H9 (cell line): Measurements from ENCODE around the gene TSPAN2. TPM values are rescaled to one million over a fixed set of nuclear protein-coding genes. Genes with fewer than 3 reads are reported as not detected.

Source experiments
- DNase-seq: peaks from one replicate; pipeline ENCODE4 v3.0.0-alpha.2; 2017
- H2AFZ ChIP-seq: one replicate; pipeline ENCODE4 v1.6.1; 2013; ENCODE audit warnings: mild to moderate bottlenecking, low read length, control low read depth, moderate library complexity
- H2AK5ac ChIP-seq: 2 replicates; pipeline ENCODE4 v1.6.1; 2013; ENCODE audit warnings: low read length, control low read depth, mixed read lengths; ENCODE audit not compliant: insufficient read length
- H2BK120ac ChIP-seq: one replicate; pipeline ENCODE4 v1.6.1; 2013; ENCODE audit warnings: low read depth, mild to moderate bottlenecking, low read length, control low read depth, inconsistent platforms; ENCODE audit not compliant: poor library complexity, severe bottlenecking
- H2BK12ac ChIP-seq: 2 replicates; pipeline ENCODE4 v1.6.1; 2013; ENCODE audit warnings: low read length, control low read depth, mixed read lengths, low read depth; ENCODE audit not compliant: insufficient read length
- H2BK15ac ChIP-seq: 2 replicates; pipeline ENCODE4 v1.6.1; 2013; ENCODE audit warnings: low read depth, low read length, control low read depth
- H2BK20ac ChIP-seq: one replicate; pipeline ENCODE4 v1.6.1; 2013; ENCODE audit warnings: low read depth, mild to moderate bottlenecking, low read length, control low read depth, inconsistent platforms; ENCODE audit not compliant: poor library complexity, severe bottlenecking
- H2BK5ac ChIP-seq: 2 replicates; pipeline ENCODE4 v1.6.1; 2013; ENCODE audit warnings: low read length, control low read depth, mixed read lengths; ENCODE audit not compliant: insufficient read length
- H3K14ac ChIP-seq: 2 replicates; pipeline ENCODE4 v1.6.1; 2013; ENCODE audit warnings: low read length, control low read depth; ENCODE audit not compliant: insufficient read depth
- H3K18ac ChIP-seq: 2 replicates; pipeline ENCODE4 v1.6.1; 2013; ENCODE audit warnings: low read depth, mild to moderate bottlenecking, mixed read lengths, low read length, control low read depth; ENCODE audit not compliant: insufficient read length
- H3K23ac ChIP-seq: 2 replicates; pipeline ENCODE4 v1.6.1; 2013; ENCODE audit warnings: low read length, control low read depth, mixed read lengths, low read depth; ENCODE audit not compliant: insufficient read length
- H3K23me2 ChIP-seq: 2 replicates; pipeline ENCODE4 v1.6.1; 2013; ENCODE audit warnings: low read depth, mild to moderate bottlenecking, mixed read lengths, low read length, control low read depth; ENCODE audit not compliant: insufficient read length, poor library complexity, severe bottlenecking
- H3K27ac ChIP-seq: 2 replicates; pipeline ENCODE4 v1.5.1; 2013; ENCODE audit warnings: low read length, control low read depth, mixed read lengths, low read depth; ENCODE audit not compliant: insufficient read length
- H3K27me3 ChIP-seq: 2 replicates; pipeline ENCODE4 v1.6.1; 2013; ENCODE audit warnings: low read length, control low read depth, inconsistent platforms; ENCODE audit not compliant: insufficient read depth
- H3K4ac ChIP-seq: 2 replicates; pipeline ENCODE4 v1.6.1; 2013; ENCODE audit warnings: low read depth, mild to moderate bottlenecking, control low read depth, inconsistent platforms, low read length, moderate library complexity
- H3K4me1 ChIP-seq: 2 replicates; pipeline ENCODE4 v1.6.1; 2013; ENCODE audit warnings: low read length, control low read depth, inconsistent platforms; ENCODE audit not compliant: insufficient read depth
- H3K4me2 ChIP-seq: 2 replicates; pipeline ENCODE4 v1.6.1; 2013; ENCODE audit warnings: low read length, control low read depth, mixed read lengths; ENCODE audit not compliant: insufficient read length, insufficient read depth
- H3K56ac ChIP-seq: 2 replicates; pipeline ENCODE4 v1.6.1; 2013; ENCODE audit warnings: low read depth, mild to moderate bottlenecking, mixed read lengths, low read length, control low read depth; ENCODE audit not compliant: insufficient read length
- H3K79me1 ChIP-seq: 2 replicates; pipeline ENCODE4 v1.6.1; 2013; ENCODE audit warnings: low read depth, mild to moderate bottlenecking, moderate library complexity, low read length, control low read depth, inconsistent platforms; ENCODE audit not compliant: insufficient read depth, poor library complexity, severe bottlenecking
- H3K79me2 ChIP-seq: 2 replicates; pipeline ENCODE4 v1.6.1; 2013; ENCODE audit warnings: low read length, control low read depth, inconsistent platforms; ENCODE audit not compliant: insufficient read depth
- H3K9ac ChIP-seq: 2 replicates; pipeline ENCODE4 v1.6.1; 2013; ENCODE audit warnings: low read length, control low read depth, mixed read lengths; ENCODE audit not compliant: insufficient read length; ENCODE audit errors: extremely low read depth
- H3K9me3 ChIP-seq: one replicate; pipeline ENCODE4 v1.6.1; 2013; ENCODE audit warnings: low read depth, low read length, inconsistent platforms; ENCODE audit not compliant: control insufficient read depth
- H3T11ph ChIP-seq: one replicate; pipeline ENCODE4 v1.6.1; 2013; ENCODE audit warnings: mild to moderate bottlenecking, low read length, control low read depth, inconsistent platforms
- H4K20me1 ChIP-seq: one replicate; pipeline ENCODE4 v1.6.1; 2013; ENCODE audit not compliant: control insufficient read depth, insufficient read length, insufficient read depth
- H4K5ac ChIP-seq: 2 replicates; pipeline ENCODE4 v1.6.1; 2013; ENCODE audit warnings: low read depth, mild to moderate bottlenecking, mixed read lengths, low read length, control low read depth; ENCODE audit not compliant: insufficient read length
- H4K8ac ChIP-seq: replicated peaks from 2 replicates; pipeline ENCODE4 v1.6.1; 2013; ENCODE audit warnings: low read length, control low read depth, mixed read lengths, low read depth; ENCODE audit not compliant: insufficient read length
- H4K91ac ChIP-seq: 2 replicates; pipeline ENCODE4 v1.6.1; 2013; ENCODE audit warnings: low read depth, mild to moderate bottlenecking, moderate library complexity, mixed read lengths, low read length, control low read depth; ENCODE audit not compliant: insufficient read length
- H3K27ac Mint-ChIP-seq, 3 experiments: 2 replicates in 2 of 3; 3 replicates in 1 of 3; pipeline ENCODE4 v1.8.0; 2020 to 2021; ENCODE audit warnings: mixed read lengths in 3 of 3, mild to moderate bottlenecking in 1 of 3, moderate library complexity in 1 of 3
- H3K27me3 Mint-ChIP-seq: 2 replicates; pipeline ENCODE4 v1.8.0; 2021; ENCODE audit warnings: low read depth, mild to moderate bottlenecking, moderate library complexity, mixed read lengths
- H3K36me3 Mint-ChIP-seq, 3 experiments: 2 replicates in 2 of 3; 3 replicates in 1 of 3; pipeline ENCODE4 v1.8.0; 2020 to 2021; ENCODE audit warnings: low read depth in 3 of 3, mixed read lengths in 3 of 3; ENCODE audit not compliant: insufficient read depth in 1 of 3
- H3K4me1 Mint-ChIP-seq, 2 experiments: 2 replicates each; pipeline ENCODE4 v1.8.0; 2020; ENCODE audit warnings: mixed read lengths in 2 of 2
- H3K4me3 Mint-ChIP-seq, 2 experiments: 2 replicates in 1 of 2; 3 replicates in 1 of 2; pipeline ENCODE4 v1.8.0; 2020 to 2021; ENCODE audit warnings: mild to moderate bottlenecking in 2 of 2, mixed read lengths in 2 of 2, moderate library complexity in 1 of 2
- H3K9me3 Mint-ChIP-seq, 2 experiments: 2 replicates in 1 of 2; 3 replicates in 1 of 2; pipeline ENCODE4 v1.8.0; 2020; ENCODE audit warnings: mild to moderate bottlenecking in 2 of 2, mixed read lengths in 2 of 2, moderate library complexity in 1 of 2
- CTCF ChIP-seq: fragments of 200-600 bp; sonication (generic); conservative IDR thresholded peaks from 3 replicates; pipeline ENCODE4 v1.8.0; 2021; ENCODE audit warnings: antibody characterized with exemption, mild to moderate bottlenecking
- WGBS: extraction: QIAGEN DNeasy Blood & Tissue Kit; methylation state at CpG from one replicate; pipeline ENCODE4 v1.1.7; 2013; ENCODE audit warnings: missing lambda C conversion rate, low lambda C conversion rate, mixed read lengths; ENCODE audit not compliant: insufficient read length; ENCODE audit errors: extremely low coverage; 5-methylcytosine and 5-hydroxymethylcytosine counted together
- total RNA-seq: library from RNA; stranded (reverse); gene quantifications from 2 replicates; pipeline ENCODE4 v1.2.1, GENCODE V29; 2021

Gene TSPAN2
- total RNA-seq, 1 experiment from 2014 or later, result 10.8 TPM

- H3K9ac ChIP-seq, result no peak overlapping the region
- no peak overlapping the region for H2BK5ac ChIP-seq
- H2AFZ ChIP-seq, result no peak overlapping the region
- no peak overlapping the region for H3T11ph ChIP-seq
- no peak overlapping the region for H3K14ac ChIP-seq
- no peaks in the 10 kb centered on the region for H3K27me3 ChIP-seq
- H2BK120ac ChIP-seq, result no peak overlapping the region
- no peaks in the 10 kb centered on the region for H4K20me1 ChIP-seq
- Mint-ChIP-seq H3K9me3 (peaks cover 24 to 29% of the 10 kb centered on the region in 2 experiments), H3K36me3 (peaks cover 6 to 19% (median 11%) of the 10 kb centered on the region in 3 experiments; a peak in 6 of 7 replicates), H3K4me1 (peaks cover 5 to 7% of the 10 kb centered on the region in 2 experiments; a peak in 3 of 4 replicates), H3K27me3 (no peaks in the 10 kb centered on the region; the same call in none of the 2 replicates), H3K27ac (no peak overlapping the region), H3K4me3 (no peak overlapping the region)
- no peak overlapping the region for H3K18ac ChIP-seq
- TF ChIP-seq CTCF, result no peak
- no peak overlapping the region for H3K4ac ChIP-seq
- H3K56ac ChIP-seq, result no peak overlapping the region
- H4K8ac ChIP-seq, result no peak overlapping the region
- DNase-seq, result no peak
- H3K79me2 ChIP-seq, result no peaks in the 10 kb centered on the region
- no peaks in the 10 kb centered on the region for H3K23me2 ChIP-seq
- H3K9me3 ChIP-seq, result peaks cover 5% of the 10 kb centered on the region
- no peak overlapping the region for H2BK15ac ChIP-seq
- H3K4me2 ChIP-seq, result no peak overlapping the region
- no peak overlapping the region for H3K23ac ChIP-seq
- no peaks in the 10 kb centered on the region for H3K4me1 ChIP-seq
- no peaks in the 10 kb centered on the region for H3K79me1 ChIP-seq
- H2BK12ac ChIP-seq, result no peak overlapping the region
- no peak overlapping the region for H3K27ac ChIP-seq
- no CpG with 5 or more reads among the region's 2 CpGs for WGBS
- H2BK20ac ChIP-seq, result no peak overlapping the region
- no peak overlapping the region for H2AK5ac ChIP-seq
- no peak overlapping the region for H4K91ac ChIP-seq
- H4K5ac ChIP-seq, result no peak overlapping the region
Observed at GRCh38 chr1:115120296-115120695, 31.0 kb upstream of the TSPAN2 start.
